K562 (cell line): ENCODE data around the gene MYOM3.

ENCODE experiments used
- BHLHE40 ChIP-seq: IDR thresholded peaks from 2 replicates; pipeline ENCODE4 v1.6.1; 2011; ENCODE audit warnings: low read length, improper control_type of control experiment
- CEBPB ChIP-seq: fragments of 450-650 bp; IDR thresholded peaks from 2 replicates; pipeline ENCODE4 v1.6.1; 2016; ENCODE audit warnings: missing genetic modification characterization, missing compliant biosample characterization
- CTCF ChIP-seq, 3 experiments: IDR thresholded peaks in 2 of 3; conservative IDR thresholded peaks in 1 of 3; 2 replicates each; pipeline ENCODE4 v1.5.1; 2011 to 2012; ENCODE audit warnings: low read length in 3 of 3, mild to moderate bottlenecking in 3 of 3, control low read depth in 2 of 3, improper control_type of control experiment in 1 of 3, inconsistent platforms in 1 of 3, low read depth in 1 of 3, mixed read lengths in 1 of 3, moderate library complexity in 1 of 3; ENCODE audit not compliant: insufficient read depth in 2 of 3
- ELK1 ChIP-seq: sonication (generic); formaldehyde crosslinking; IDR thresholded peaks from 2 replicates; pipeline ENCODE4 v1.8.1; 2022; ENCODE audit warnings: missing genetic modification reagents
- HOMEZ ChIP-seq: fragments of 250-450 bp; sonication (Bioruptor Pico); IDR thresholded peaks from 2 replicates; pipeline ENCODE4 v1.4.0; 2020; ENCODE audit warnings: mild to moderate bottlenecking, moderate library complexity
- NBN ChIP-seq: fragments of 450-650 bp; IDR thresholded peaks from 2 replicates; pipeline ENCODE4 v1.6.1; 2016; ENCODE audit warnings: low read depth, mild to moderate bottlenecking
- NCOA6 ChIP-seq: fragments of 450-650 bp; IDR thresholded peaks from 2 replicates; pipeline ENCODE4 v1.6.1; 2017; ENCODE audit warnings: mild to moderate bottlenecking
- RBBP5 ChIP-seq: fragments of 200-600 bp; sonication (generic); IDR thresholded peaks from 2 replicates; pipeline ENCODE4 v1.6.1; 2012; ENCODE audit warnings: borderline replicate concordance, mild to moderate bottlenecking, low read length, control low read depth, inconsistent platforms; ENCODE audit not compliant: insufficient read depth, poor library complexity, severe bottlenecking
- REST ChIP-seq, 2 experiments: fragments of 450-650 bp; formaldehyde crosslinking in 1 of 2; IDR thresholded peaks; 2 replicates each; pipeline versions ENCODE4 v1.4.0 to v1.6.1; 2014 to 2020; ENCODE audit warnings: mild to moderate bottlenecking in 2 of 2, borderline replicate concordance in 1 of 2, low read depth in 1 of 2
- RFX1 ChIP-seq: fragments of 450-650 bp; IDR thresholded peaks from 2 replicates; pipeline ENCODE4 v1.6.1; 2016; ENCODE audit warnings: mild to moderate bottlenecking, moderate library complexity
- SPI1 ChIP-seq: IDR thresholded peaks from 2 replicates; pipeline ENCODE4 v1.6.1; 2011; ENCODE audit warnings: low read depth, low read length, control low read depth, borderline replicate concordance
- YBX1 ChIP-seq: fragments of 450-650 bp; IDR thresholded peaks from 2 replicates; pipeline ENCODE4 v1.7.1; 2016; ENCODE audit warnings: mild to moderate bottlenecking
- ZNF280A ChIP-seq: fragments of 450-650 bp; IDR thresholded peaks from 2 replicates; pipeline ENCODE4 v1.6.1; 2018; ENCODE audit warnings: mild to moderate bottlenecking, low read depth; ENCODE audit not compliant: partially characterized antibody
- ZNF644 ChIP-seq: fragments of 200-800 bp; sonication (Bioruptor generic); IDR thresholded peaks from 2 replicates; pipeline ENCODE4 v1.6.1; 2016; ENCODE audit warnings: low read depth, missing genetic modification characterization, missing compliant biosample characterization

- TF ChIP-seq SPI1 (no peak), CEBPB (no peak), ELK1 (no peak), RBBP5 (no peak), RFX1 (no peak), BHLHE40 (no peak), NBN (no peak), ZNF644 (tag) (no peak), REST (IDR thresholded peaks at IDR 0.05; ENCODE audit: borderline replicate concordance) (no peak), REST (CRISPR knock-in tag; IDR thresholded peaks at IDR 0.05; ENCODE audit: low read depth) (no peak), ZNF280A (no peak), NCOA6 (no peak), CTCF (IDR thresholded peaks at IDR 0.05 in 2 of 3, conservative IDR thresholded peaks at IDR 0.05 in 1 of 3; ENCODE audit: insufficient read depth in 2 of 3, low read depth in 1 of 3, low read length in 3 of 3) (no peak), YBX1 (no peak), HOMEZ (no peak)
These were observed 2.8 kb downstream of the MYOM3 start for GRCh38 chr1:24109166-24109483.
